ENCODE data around the gene TRIP11.

The TRIP11 gene

DNA sequence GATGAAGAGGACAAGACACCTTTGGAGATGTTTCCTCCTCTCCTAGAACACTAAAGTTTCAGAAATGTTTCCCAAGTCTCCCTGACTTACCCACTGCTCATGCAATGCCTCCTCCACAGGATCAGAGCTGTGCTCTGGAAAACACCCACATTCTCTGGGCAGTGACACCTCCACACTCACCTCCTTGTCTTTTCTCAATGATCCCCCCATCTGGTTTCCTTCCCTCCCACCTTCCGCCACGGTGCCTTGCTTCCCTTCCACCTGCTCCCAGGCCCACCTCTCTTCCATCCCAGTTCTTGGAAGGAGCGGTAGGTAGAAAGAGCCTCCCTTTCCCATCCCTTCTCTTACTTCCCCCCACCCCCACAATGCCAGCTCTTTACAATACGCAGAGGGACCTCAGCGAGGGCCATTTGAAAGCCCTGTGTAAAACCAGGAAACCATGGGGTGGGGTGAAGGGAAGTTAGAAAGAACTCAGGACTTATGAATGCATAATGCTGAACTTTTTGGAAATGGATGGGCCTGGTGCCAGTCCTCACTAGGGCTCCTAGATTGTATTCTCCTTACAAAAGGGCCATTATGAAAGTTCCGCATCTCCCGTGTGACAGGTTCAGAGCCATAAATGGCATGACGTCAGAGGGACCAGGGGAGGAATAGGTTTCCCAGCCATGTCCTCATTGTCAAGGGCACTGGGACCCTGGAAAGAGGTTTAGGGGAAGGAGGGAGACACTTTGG, 105.1 kb downstream of the TRIP11 start:
- no peak for DNase-seq (ENCODE audit: low read depth)
- no peak overlapping the region for H3K4me3 ChIP-seq (ENCODE audit: low read depth, low read length)
- TF ChIP-seq MYC (IDR thresholded peaks at IDR 0.05; ENCODE audit: low read depth, low read length): no peak
- no peak for TF ChIP-seq CTCF (IDR thresholded peaks at IDR 0.05; ENCODE audit: low read depth, low read length)
- TF ChIP-seq POLR2A (IDR thresholded peaks at IDR 0.05; ENCODE audit: extremely low read depth, insufficient read length): no peak
- TF ChIP-seq, protein P1, sequence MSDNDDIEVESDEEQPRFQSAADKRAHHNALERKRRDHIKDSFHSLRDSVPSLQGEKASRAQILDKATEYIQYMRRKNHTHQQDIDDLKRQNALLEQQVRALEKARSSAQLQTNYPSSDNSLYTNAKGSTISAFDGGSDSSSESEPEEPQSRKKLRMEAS (IDR thresholded peaks at IDR 0.05; ENCODE audit: low read depth, low read length): no peak

- no peak overlapping the region for H3K4me3 ChIP-seq (ENCODE audit: low read depth, low read length)
- no peak for DNase-seq (ENCODE audit: low read depth)
- TF ChIP-seq, protein P1 (IDR thresholded peaks at IDR 0.05; ENCODE audit: low read depth, low read length): no peak
- TF ChIP-seq CTCF (IDR thresholded peaks at IDR 0.05; ENCODE audit: low read depth, low read length) (no peak), MYC (IDR thresholded peaks at IDR 0.05; ENCODE audit: low read depth, low read length) (no peak), POLR2A (IDR thresholded peaks at IDR 0.05; ENCODE audit: extremely low read depth, insufficient read length) (no peak)
Observed at GRCh38 chr14:91931478-91932088, 108.3 kb downstream of the TRIP11 start.

DNA sequence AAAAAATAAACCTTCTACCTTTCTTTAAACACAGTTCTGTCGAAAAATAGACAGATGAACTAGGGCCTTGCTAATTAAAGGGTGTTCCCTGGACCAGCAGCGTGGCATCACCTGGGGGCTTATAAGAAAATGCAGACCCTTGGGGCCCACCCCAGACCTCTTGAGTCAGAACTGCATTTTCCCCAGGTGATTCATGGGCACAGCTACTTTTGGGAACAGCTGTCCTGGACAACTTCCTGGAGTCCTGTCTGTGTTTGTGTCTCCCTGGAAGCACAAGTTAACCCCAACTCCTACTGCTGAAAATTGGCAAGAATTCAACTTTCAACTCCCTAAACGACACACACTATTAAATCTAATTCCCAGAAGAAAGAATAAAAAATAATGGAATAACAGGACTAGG, 110.2 kb downstream of the TRIP11 start:
- TF ChIP-seq CTCF (IDR thresholded peaks at IDR 0.05; ENCODE audit: low read depth, low read length) (no peak), MYC (IDR thresholded peaks at IDR 0.05; ENCODE audit: low read depth, low read length) (no peak), POLR2A (IDR thresholded peaks at IDR 0.05; ENCODE audit: extremely low read depth, insufficient read length) (no peak)
- TF ChIP-seq, protein P1 (IDR thresholded peaks at IDR 0.05; ENCODE audit: low read depth, low read length): no peak
- H3K4me3 ChIP-seq (ENCODE audit: low read depth, low read length): no peak overlapping the region
- no peak for DNase-seq (ENCODE audit: low read depth)

DNA sequence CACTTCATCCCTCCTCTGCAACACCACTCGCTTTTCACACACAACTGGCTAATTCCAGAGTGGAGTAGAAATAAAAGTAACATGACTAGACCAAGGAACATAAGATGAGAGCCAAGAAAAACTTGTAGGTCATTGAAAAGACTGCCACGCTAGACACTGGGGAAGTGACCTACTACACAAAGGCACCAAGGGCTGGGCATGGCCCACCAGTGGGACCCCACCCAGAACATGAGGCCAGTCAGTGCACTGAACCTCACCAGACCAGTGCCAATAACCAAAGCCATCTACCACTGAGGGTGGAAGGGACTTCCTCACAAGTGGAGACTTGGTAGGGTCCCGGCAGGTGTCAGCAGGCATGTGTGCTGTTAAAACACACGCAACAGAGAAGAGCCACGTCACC, 112.1 kb downstream of the TRIP11 start:
- TF ChIP-seq POLR2A (IDR thresholded peaks at IDR 0.05; ENCODE audit: extremely low read depth, insufficient read length) (no peak), CTCF (IDR thresholded peaks at IDR 0.05; ENCODE audit: low read depth, low read length) (no peak), MYC (IDR thresholded peaks at IDR 0.05; ENCODE audit: low read depth, low read length) (no peak)
- TF ChIP-seq, protein P1 (IDR thresholded peaks at IDR 0.05; ENCODE audit: low read depth, low read length): no peak
- H3K4me3 ChIP-seq (ENCODE audit: low read depth, low read length): no peak overlapping the region
- DNase-seq (ENCODE audit: low read depth): no peak

GRCh38 chr14:91927191-91927590, 112.7 kb downstream of the TRIP11 start:
- H3K4me3 ChIP-seq (ENCODE audit: low read depth, low read length): no peak overlapping the region
- DNase-seq (ENCODE audit: low read depth): no peak
- TF ChIP-seq POLR2A (IDR thresholded peaks at IDR 0.05; ENCODE audit: extremely low read depth, insufficient read length) (no peak), CTCF (IDR thresholded peaks at IDR 0.05; ENCODE audit: low read depth, low read length) (no peak), MYC (IDR thresholded peaks at IDR 0.05; ENCODE audit: low read depth, low read length) (no peak)
- TF ChIP-seq, protein P1 (IDR thresholded peaks at IDR 0.05; ENCODE audit: low read depth, low read length): no peak
